Measurements from ENCODE around the gene DNAH12.

DNAH12 gene

GRCh38 chr3:57544181-57545125 lies at the start of gene DNAH12:
Gene DNAH12, minus strand, starts transcription at chr3:57544344. Its CDS starts 1,474 bp downstream, at chr3:57542870.
- no peak for DNase-seq (ENCODE audit: low read depth in 3 of 3)

GRCh38 chr3:57592306-57592705 lies 48.2 kb upstream of the DNAH12 start:
- DNase-seq (ENCODE audit: low read depth in 3 of 3) = no peak

- no peak for DNase-seq (ENCODE audit: low read depth in 3 of 3)
These were observed 43.8 kb upstream of the DNAH12 start for GRCh38 chr3:57587905-57588304.

- no peak for DNase-seq (ENCODE audit: low read depth in 3 of 3)
These were observed 42.6 kb upstream of the DNAH12 start for GRCh38 chr3:57586778-57587177.

GRCh38 chr3:57583544-57583943 lies 39.4 kb upstream of the DNAH12 start:
- DNase-seq (ENCODE audit: low read depth in 3 of 3) = no peak

- DNase-seq (ENCODE audit: low read depth in 3 of 3) = no peak
These were observed 38.5 kb upstream of the DNAH12 start for GRCh38 chr3:57582474-57583168.

- DNase-seq (ENCODE audit: low read depth in 3 of 3) = no peak
These were observed 33.7 kb upstream of the DNAH12 start for GRCh38 chr3:57577801-57578200.

GRCh38 chr3:57575966-57576626 lies 32.0 kb upstream of the DNAH12 start:
- no peak for DNase-seq (ENCODE audit: low read depth in 3 of 3)

GRCh38 chr3:57572096-57572495 lies 28.0 kb upstream of the DNAH12 start:
- DNase-seq (ENCODE audit: low read depth in 3 of 3) = no peak

- DNase-seq (ENCODE audit: low read depth in 3 of 3) = no peak
These were observed 26.7 kb upstream of the DNAH12 start for GRCh38 chr3:57570878-57571277.

GRCh38 chr3:57569859-57570450 lies 25.8 kb upstream of the DNAH12 start:
- DNase-seq (ENCODE audit: low read depth in 3 of 3) = no peak

- DNase-seq (ENCODE audit: low read depth in 3 of 3) = no peak
These were observed 15.4 kb upstream of the DNAH12 start for GRCh38 chr3:57559526-57559925.

GRCh38 chr3:57557085-57557537 lies 13.0 kb upstream of the DNAH12 start:
- DNase-seq (ENCODE audit: low read depth in 3 of 3) = peak in 2 of 3 experiments; percentile 7 to 11

- DNase-seq (ENCODE audit: low read depth in 3 of 3) = no peak
These were observed 12.4 kb upstream of the DNAH12 start for GRCh38 chr3:57556459-57557084.

GRCh38 chr3:57555738-57556458 lies 11.8 kb upstream of the DNAH12 start, which contains the start of gene PDE12:
Gene PDE12, plus strand, starts transcription at chr3:57556274. Its CDS starts 106 bp downstream, at chr3:57556380.
- peak; percentile 65 to 70 (median 69) for DNase-seq (ENCODE audit: low read depth in 3 of 3)

GRCh38 chr3:57555306-57555705 lies 11.2 kb upstream of the DNAH12 start:
- no peak for DNase-seq (ENCODE audit: low read depth in 3 of 3)

GRCh38 chr3:57546616-57547015 lies 2.5 kb upstream of the DNAH12 start:
- no peak for DNase-seq (ENCODE audit: low read depth in 3 of 3)

GRCh38 chr3:57545636-57546268 lies 1.6 kb upstream of the DNAH12 start:
- DNase-seq (ENCODE audit: low read depth in 3 of 3) = no peak

- no peak for DNase-seq (ENCODE audit: low read depth in 3 of 3)
These were observed 5.7 kb downstream of the DNAH12 start for GRCh38 chr3:57538465-57538864.

GRCh38 chr3:57530071-57530608 lies 14.0 kb downstream of the DNAH12 start:
- no peak for DNase-seq (ENCODE audit: low read depth in 3 of 3)
